ENCODE measurements around the gene BICC1.

BICC1 gene

DNA sequence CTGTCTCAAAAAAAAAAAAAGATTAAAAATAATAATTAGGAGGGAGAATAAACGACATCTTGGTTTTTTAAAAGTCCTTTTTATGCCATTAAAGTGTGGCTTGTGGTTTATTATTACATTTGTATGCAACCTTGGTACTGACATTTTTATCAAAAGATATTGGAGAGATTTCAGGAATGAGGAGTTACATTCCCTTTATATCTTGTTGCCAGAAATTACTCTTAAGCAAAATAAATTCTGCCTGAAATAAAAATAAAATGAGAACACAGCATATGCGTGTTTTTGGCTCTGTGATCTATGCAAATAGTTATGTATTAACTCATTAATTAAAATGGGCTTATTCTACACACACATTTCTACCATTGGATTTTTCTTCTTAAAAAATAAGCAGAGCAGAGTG is 202.4 kb downstream of the BICC1 start:
- DNase-seq: no peak

DNA sequence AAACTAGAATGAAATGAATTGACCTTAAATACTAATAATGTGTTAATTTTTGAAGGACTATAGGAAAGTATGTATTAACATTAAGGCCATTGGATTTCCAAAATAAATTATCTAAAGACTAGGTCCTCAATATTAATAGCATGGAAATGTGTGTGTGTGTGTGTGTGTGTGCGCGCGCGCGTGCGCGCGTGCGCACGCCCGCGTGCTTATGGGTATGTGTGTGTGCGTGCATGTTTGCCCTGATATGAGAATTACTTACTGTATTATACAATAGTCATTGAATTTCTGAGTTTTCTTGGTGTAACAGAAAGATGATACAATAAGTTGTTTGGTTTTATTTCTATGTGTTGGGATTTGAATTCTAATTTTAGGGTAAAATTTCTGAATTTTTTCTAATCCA is 205.9 kb downstream of the BICC1 start:
- DNase-seq: no peak

GRCh38 chr10:58721601-58722281 is 209.1 kb downstream of the BICC1 start:
- DNase-seq: no peak

GRCh38 chr10:58723186-58723585 is 210.5 kb downstream of the BICC1 start:
- no peak for DNase-seq

DNA sequence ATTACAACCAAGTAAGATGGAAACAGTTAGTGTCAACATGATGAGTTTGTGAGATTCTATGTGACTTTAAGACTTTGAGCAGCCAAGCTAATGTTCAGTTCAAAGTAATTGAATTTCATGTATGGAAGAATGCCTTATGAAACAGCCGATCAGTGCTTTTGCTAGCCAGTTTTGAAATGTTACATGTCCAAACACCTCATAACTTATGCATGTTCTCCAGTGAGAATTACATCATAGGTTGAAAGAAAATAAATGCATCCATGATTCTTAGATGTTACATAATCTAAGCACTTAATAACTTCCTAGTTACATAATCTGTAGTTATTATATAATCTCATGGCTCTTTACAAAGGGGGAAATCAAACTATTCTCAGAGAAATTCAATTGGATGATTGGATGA is 211.3 kb downstream of the BICC1 start:
- no peak for DNase-seq

DNA sequence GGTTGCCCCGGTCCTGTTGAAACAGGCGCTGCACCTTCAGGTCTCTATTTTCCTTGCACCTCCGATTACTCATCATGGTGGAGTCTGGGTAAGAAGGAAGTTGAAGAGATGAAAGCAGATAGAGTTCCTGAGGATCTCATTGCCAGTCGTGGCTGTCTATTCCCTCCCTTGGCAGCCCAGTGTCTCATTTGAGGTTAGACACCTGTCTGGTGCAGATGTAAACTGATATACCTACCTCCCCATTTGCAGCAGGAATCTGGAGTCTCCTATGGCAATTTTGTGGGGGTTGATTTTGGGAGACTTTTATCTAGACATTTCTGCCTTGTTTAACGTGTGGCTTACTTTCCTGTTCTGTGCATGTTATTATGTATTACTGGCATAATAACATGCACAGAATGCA is 212.1 kb downstream of the BICC1 start:
- DNase-seq: no peak

GRCh38 chr10:58725901-58726300 is 213.2 kb downstream of the BICC1 start:
- DNase-seq: no peak

DNA sequence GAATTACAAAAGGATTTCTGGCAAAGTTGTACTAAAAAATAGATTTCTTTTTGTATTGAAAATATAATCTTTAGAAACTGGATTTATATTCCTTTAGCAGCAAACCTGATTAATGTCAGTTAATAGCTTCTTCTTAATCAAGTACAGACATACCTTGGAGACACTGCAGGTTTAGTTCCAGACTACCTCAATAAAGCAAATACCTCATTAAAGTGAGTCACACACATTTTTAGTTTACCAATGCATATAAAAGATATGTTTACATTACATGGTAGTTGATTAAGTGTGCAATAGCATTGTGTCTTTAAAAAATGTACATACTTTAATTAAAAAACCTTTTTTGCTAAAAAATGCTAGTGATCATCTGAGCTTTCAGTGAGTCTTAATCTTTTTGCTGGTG is 215.0 kb downstream of the BICC1 start:
- no peak for DNase-seq

GRCh38 chr10:58731276-58731675 is 218.6 kb downstream of the BICC1 start:
- DNase-seq: no peak

- DNase-seq: no peak
These were observed 220.8 kb downstream of the BICC1 start for GRCh38 chr10:58733436-58733835.

DNA sequence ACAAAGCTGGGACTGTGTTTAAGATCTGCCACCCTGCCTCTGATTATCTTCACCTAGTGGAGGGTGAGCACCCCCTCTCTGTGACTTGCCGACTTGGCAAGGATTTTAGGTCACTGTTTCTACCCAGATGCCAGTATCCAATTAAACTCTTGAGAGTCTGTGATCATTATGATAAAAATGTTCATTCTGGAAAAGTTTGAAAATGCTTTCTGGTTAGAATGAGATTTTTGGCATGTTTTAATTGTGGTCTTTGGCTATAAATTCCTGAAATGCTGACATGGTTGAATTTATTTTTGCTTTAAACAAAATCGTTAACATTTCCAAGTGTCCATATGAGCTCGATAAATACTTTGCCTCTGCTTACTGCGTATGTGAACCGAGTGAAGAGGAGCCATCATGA is 221.4 kb downstream of the BICC1 start:
- DNase-seq: no peak

DNA sequence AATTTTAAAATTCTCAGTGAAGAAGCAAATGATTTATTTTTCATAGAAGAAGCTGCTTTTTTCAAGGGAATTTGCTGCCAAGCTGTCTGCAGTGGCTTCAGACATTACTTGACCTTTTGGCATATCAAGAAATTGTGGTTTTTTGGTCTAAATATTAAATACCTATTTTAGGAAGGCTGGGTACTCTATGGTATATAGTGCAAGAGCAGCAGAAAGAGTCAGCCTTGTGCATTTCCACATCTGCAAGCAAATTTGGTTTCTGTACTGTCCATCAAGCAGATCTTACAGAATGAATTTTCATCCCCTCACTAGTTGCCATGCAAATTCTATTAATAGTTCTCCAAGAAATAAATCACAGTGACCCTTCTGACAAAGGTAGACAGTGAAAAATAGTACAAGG is 222.0 kb downstream of the BICC1 start:
- DNase-seq: no peak

DNA sequence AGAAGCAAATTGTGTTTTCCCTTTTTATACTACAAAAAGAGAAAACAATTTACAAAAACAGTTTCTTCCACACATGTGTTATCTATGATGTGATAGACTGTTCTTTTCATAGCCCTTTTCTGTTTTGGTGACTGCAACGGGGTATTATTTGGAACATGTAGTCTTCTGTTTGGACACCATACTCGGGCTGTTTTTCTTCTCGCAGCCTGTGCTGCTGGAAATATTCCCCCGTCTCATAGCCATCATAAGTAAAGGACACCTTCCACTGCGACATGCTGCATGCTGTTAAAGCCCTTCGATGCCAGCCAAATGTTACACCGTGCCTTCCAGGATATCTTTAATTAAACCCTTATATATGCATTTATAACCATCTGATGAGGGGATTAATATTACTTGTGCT is 222.4 kb downstream of the BICC1 start:
- no peak for DNase-seq

- no peak for DNase-seq
These were observed 228.1 kb downstream of the BICC1 start for GRCh38 chr10:58740620-58741369.

- no peak for DNase-seq
These were observed 229.0 kb downstream of the BICC1 start for GRCh38 chr10:58741673-58742072.

DNA sequence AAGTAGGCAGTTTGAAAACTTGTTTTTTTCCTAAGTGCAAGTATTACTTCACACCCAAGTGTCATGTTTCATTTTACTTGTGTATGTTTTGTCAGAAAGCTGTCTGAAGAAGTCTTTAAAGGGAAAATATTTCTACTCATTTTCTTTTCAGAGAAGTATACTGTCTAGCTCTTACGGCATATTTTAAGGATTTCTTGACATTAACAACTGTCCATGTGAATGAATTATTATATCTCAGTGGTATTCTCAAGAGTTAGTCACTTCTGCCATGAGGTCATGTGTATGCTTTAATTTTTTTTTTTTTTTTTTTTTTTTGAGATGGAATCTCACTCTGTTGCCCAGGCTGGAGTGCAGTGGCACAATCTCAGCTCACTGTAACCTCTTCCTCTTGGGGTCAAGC is 229.5 kb downstream of the BICC1 start:
- no peak for DNase-seq

GRCh38 chr10:58743466-58744115 is 230.9 kb downstream of the BICC1 start:
- no peak for DNase-seq

- DNase-seq: no peak
These were observed 234.0 kb downstream of the BICC1 start for GRCh38 chr10:58746474-58747185.

DNA sequence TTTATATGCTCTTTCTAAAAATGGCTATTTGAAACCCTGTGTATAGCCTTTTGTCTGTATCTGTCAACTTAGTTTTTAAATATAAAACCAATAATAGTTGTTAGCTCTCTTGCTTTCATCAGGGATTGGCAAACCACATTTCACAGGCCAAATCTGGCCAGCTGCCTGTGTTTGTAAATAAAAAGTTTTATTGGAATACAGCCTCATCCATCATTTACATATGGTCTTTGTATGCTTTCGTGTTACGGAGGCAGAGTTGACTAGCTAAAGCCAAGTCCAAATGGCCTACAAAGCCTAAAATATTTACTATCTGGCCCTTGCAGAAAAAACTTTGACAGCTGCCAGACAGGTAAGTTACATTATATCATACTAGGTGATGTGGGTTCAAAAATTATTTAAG is 235.0 kb downstream of the BICC1 start:
- DNase-seq: no peak

DNA sequence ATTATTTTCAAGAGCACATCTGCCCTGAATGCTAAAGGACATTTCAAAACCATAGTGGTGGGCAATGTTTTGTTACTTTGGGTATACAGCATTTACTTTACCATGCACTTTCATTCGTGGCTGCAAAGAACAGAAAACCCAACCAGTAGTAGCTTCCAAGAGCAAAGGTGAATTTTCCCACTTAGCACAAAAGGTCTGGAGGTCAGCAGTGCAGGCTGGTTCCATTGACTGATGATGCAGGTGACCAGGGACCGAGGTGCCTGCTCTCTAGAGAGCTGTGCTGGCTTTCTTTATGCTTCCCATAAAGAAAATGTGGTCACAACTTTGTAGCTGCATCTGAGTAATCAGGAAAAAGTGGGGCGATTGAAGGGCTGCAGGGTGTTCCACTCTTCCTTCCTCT is 240.0 kb downstream of the BICC1 start:
- DNase-seq: no peak

- DNase-seq: no peak
These were observed 240.8 kb downstream of the BICC1 start for GRCh38 chr10:58753425-58753824.

- DNase-seq: no peak
These were observed 242.0 kb downstream of the BICC1 start for GRCh38 chr10:58754469-58755339.

- no peak for DNase-seq
These were observed 242.6 kb downstream of the BICC1 start for GRCh38 chr10:58755340-58755610.
